GM21619 (cell line): ENCODE data around the gene FOXB2.
"Not testable (repeated sequence)": the region's sequence is repeated elsewhere in the genome, so short reads cannot be mapped to it uniquely, and the experiment has no call there.

Experiments
- ATAC-seq: cut with Tn5 transposase; IDR thresholded peaks from one replicate; pipeline ENCODE4 v1.9.1; 2021; ENCODE audit not compliant: unreplicated experiment

The FOXB2 gene

GRCh38 chr9:77016121-77016525 lies 3.3 kb upstream of the FOXB2 start:
- no peak for ATAC-seq

- no peak for ATAC-seq
Measured at GRCh38 chr9:77016526-77017504, 2.6 kb upstream of the FOXB2 start.

GRCh38 chr9:77017505-77017894 lies 2.0 kb upstream of the FOXB2 start:
- ATAC-seq = no peak

- no peak for ATAC-seq
Measured at GRCh38 chr9:77018058-77018968, 1.1 kb upstream of the FOXB2 start.

- ATAC-seq = no peak
Measured at GRCh38 chr9:77018969-77019235, 553 bp upstream of the FOXB2 start.

GRCh38 chr9:77019926-77020412 lies 514 bp downstream of the FOXB2 start:
- ATAC-seq = no peak

GRCh38 chr9:77020413-77021290 lies 1.2 kb downstream of the FOXB2 start:
- no peak for ATAC-seq

GRCh38 chr9:77021291-77021894 lies 1.9 kb downstream of the FOXB2 start:
- no peak for ATAC-seq

GRCh38 chr9:77021922-77022782 lies 2.7 kb downstream of the FOXB2 start:
- no peak for ATAC-seq

GRCh38 chr9:77022783-77023440 lies 3.5 kb downstream of the FOXB2 start:
- ATAC-seq = no peak

- ATAC-seq = no peak
Measured at GRCh38 chr9:77023726-77024125, 4.3 kb downstream of the FOXB2 start.

GRCh38 chr9:77024776-77025545 lies 5.5 kb downstream of the FOXB2 start:
- ATAC-seq = no peak

- ATAC-seq = no peak
Measured at GRCh38 chr9:77028478-77028877, 9.0 kb downstream of the FOXB2 start.

- no peak for ATAC-seq
Measured at GRCh38 chr9:77030045-77030444, 10.6 kb downstream of the FOXB2 start.

- no peak for ATAC-seq
Measured at GRCh38 chr9:77038281-77039036, 19.0 kb downstream of the FOXB2 start.

GRCh38 chr9:77040340-77040739 lies 20.9 kb downstream of the FOXB2 start:
- ATAC-seq = no peak

- not testable (repeated sequence) for ATAC-seq
Measured at GRCh38 chr9:77043743-77044142, 24.3 kb downstream of the FOXB2 start.
